ENCODE data around the gene CEP152. TPM values are rescaled to one million over a fixed set of nuclear protein-coding genes. Genes with fewer than 3 reads are reported as not detected.
"Not testable (repeated sequence)": the region's sequence is repeated elsewhere in the genome, so short reads cannot be mapped to it uniquely, and the experiment has no call there.

Gene CEP152
- total RNA-seq, 4 donors from 2014 or later, result 2.5 to 4.9 (median 3.5) TPM

- no peak for DNase-seq (ENCODE audit: low spot score in 2 of 2)
- no peak for TF ChIP-seq POLR2A (IDR thresholded peaks at IDR 0.05)
- TF ChIP-seq, protein P1, sequence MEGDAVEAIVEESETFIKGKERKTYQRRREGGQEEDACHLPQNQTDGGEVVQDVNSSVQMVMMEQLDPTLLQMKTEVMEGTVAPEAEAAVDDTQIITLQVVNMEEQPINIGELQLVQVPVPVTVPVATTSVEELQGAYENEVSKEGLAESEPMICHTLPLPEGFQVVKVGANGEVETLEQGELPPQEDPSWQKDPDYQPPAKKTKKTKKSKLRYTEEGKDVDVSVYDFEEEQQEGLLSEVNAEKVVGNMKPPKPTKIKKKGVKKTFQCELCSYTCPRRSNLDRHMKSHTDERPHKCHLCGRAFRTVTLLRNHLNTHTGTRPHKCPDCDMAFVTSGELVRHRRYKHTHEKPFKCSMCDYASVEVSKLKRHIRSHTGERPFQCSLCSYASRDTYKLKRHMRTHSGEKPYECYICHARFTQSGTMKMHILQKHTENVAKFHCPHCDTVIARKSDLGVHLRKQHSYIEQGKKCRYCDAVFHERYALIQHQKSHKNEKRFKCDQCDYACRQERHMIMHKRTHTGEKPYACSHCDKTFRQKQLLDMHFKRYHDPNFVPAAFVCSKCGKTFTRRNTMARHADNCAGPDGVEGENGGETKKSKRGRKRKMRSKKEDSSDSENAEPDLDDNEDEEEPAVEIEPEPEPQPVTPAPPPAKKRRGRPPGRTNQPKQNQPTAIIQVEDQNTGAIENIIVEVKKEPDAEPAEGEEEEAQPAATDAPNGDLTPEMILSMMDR (IDR thresholded peaks at IDR 0.05), result no peak
- 17 to 22% methylated on average over 6 of the region's 6 CpGs for WGBS, 2 donors
- intact Hi-C loops (cut with DNase I; ENCODE audit: low total_unique reads), result no loop called here
- H3K4me3 ChIP-seq (ENCODE audit: low read depth, poor library complexity, severe bottlenecking), result no peak overlapping the region
These were observed 44.9 kb upstream of the CEP152 start for GRCh38 chr15:48855501-48856440.

DNA sequence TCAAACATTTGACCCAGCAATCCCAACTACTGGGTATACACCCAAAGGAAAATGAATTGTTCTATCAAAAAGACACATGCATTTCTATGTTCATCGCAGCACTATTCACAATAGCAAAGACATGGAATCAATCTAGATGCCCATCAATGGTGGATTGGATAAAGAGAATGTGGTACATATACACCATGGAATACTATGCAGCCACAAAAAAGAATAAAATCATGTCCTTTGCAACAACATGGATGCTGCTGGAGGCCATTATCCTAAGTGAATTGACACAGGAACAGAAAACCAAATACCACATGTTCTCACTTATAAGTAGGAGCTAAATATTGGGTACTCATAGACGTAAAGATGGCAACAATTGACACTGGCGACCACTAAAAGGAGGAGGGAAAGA, 43.6 kb upstream of the CEP152 start:
- 96 to 100% methylated on average over 3 of the region's 3 CpGs for WGBS, 2 donors
- DNase-seq (ENCODE audit: low spot score in 2 of 2); H3K4me3 ChIP-seq (ENCODE audit: low read depth, poor library complexity, severe bottlenecking); intact Hi-C loops (cut with DNase I; ENCODE audit: low total_unique reads): not testable (repeated sequence)

GRCh38 chr15:48851956-48852355, 41.1 kb upstream of the CEP152 start:
- DNase-seq (ENCODE audit: low spot score in 2 of 2), result no peak
- intact Hi-C loops (cut with DNase I; ENCODE audit: low total_unique reads), result no loop called here
- TF ChIP-seq POLR2A (IDR thresholded peaks at IDR 0.05), result no peak
- TF ChIP-seq, protein P1 (IDR thresholded peaks at IDR 0.05), result no peak
- no peak overlapping the region for H3K4me3 ChIP-seq (ENCODE audit: low read depth, poor library complexity, severe bottlenecking)

DNA sequence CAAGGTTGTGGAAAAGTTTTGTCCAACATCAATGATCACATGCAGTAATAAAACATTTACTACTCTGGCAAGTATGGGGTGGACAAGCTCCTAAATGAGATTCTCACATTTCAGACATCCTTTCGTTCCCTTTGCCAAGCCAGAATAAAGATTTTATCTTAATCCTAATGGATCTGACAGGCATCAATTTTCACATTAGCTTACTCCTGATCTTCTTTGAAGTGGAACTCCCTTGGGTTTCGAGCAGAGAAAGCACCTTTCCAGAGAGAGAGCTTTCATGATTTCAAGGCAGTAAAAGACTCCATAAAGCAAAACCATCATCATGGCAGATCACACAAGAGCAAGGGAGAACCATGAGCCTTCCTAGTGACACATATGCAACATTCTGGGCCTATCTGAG, 39.8 kb upstream of the CEP152 start:
- 65 to 75% methylated on average over 2 of the region's 2 CpGs for WGBS, 2 donors
- intact Hi-C loops (cut with DNase I; ENCODE audit: low total_unique reads), result no loop called here
- no peak overlapping the region for H3K4me3 ChIP-seq (ENCODE audit: low read depth, poor library complexity, severe bottlenecking)
- TF ChIP-seq POLR2A (IDR thresholded peaks at IDR 0.05), result no peak
- TF ChIP-seq, protein P1 (IDR thresholded peaks at IDR 0.05), result no peak
- DNase-seq (ENCODE audit: low spot score in 2 of 2), result no peak

- no peak overlapping the region for H3K4me3 ChIP-seq (ENCODE audit: low read depth, poor library complexity, severe bottlenecking)
- intact Hi-C loops (cut with DNase I; ENCODE audit: low total_unique reads), result no loop called here
- TF ChIP-seq POLR2A (IDR thresholded peaks at IDR 0.05), result no peak
- TF ChIP-seq, protein P1 (IDR thresholded peaks at IDR 0.05), result no peak
- no peak for DNase-seq (ENCODE audit: low spot score in 2 of 2)
- WGBS, 2 donors, result 67 to 77% methylated on average over 1 of the region's 1 CpG
These were observed 34.3 kb upstream of the CEP152 start for GRCh38 chr15:48845123-48845522.

DNA sequence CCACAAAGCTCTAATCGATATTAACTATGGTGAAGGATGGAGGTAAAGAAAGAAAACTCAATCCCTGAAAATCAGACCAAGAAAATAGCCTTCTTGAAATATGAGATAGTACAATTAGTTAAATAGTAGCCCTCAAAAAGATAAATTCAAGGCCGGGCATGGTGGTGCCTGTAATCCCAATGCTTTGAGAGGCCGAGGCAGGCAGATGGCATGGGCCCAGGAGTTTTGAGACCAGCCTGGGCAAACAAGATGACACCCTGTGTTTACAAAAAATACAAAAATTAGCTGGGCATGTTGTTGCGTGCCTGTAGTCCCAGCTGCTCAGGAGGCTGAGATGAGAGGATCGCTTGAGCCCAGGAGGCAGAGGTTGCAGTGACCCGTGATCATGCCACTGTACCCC, 31.6 kb upstream of the CEP152 start:
- 76 to 86% methylated on average over 6 of the region's 6 CpGs for WGBS, 2 donors
- TF ChIP-seq, protein P1 (IDR thresholded peaks at IDR 0.05), result no peak
- TF ChIP-seq POLR2A (IDR thresholded peaks at IDR 0.05), result no peak
- intact Hi-C loops (cut with DNase I; ENCODE audit: low total_unique reads), result no loop called here
- H3K4me3 ChIP-seq (ENCODE audit: low read depth, poor library complexity, severe bottlenecking), result no peak overlapping the region
- DNase-seq (ENCODE audit: low spot score in 2 of 2), result no peak

Measured in lower leg skin (tissue), 4 donors.